Measurements from ENCODE around the gene SLC10A7. TPM values are rescaled to one million over a fixed set of nuclear protein-coding genes. Genes with fewer than 3 reads are reported as not detected.

The SLC10A7 gene
- total RNA-seq, 1 donor from 2014 or later: 12.7 TPM

DNA sequence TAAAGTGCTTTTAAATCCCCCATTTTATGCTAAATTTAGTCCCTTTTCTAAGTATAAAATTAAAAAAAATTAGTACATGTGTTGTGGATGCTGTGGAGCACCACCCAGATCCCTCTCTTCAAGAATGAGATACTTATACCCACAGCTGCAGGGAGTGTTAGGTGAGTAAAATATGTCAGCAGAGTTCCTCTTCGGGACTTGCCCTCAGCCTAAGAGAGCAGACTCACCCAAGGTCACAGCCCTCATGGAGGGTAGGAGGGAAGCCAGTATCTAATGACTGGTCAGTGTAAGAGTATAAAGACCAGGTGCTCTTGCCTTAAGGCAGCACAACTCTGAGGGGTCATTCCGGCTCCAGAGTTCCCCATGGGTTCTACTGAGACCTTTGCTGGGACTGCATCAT lies 218.9 kb downstream of the SLC10A7 start:
- ATAC-seq: no peak

DNA sequence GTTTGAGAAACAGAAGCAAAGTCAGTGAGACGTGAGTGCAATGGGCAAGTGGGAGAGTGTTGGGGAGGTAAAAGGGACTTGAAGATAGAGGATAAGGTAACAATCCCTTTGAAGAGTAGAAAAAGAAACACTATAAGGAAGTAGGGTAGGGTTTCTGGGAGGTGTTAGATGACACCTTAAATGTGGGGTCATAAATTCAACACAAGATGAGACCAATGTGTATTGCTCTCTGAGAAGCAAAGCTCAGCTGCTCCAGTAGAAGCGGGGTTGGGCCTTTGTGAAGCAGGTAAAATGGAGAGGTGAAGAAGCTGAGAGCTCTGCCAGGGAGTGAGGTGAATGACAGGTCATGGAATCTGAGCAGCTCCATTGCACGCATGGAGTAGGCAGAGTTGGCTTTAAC lies 222.1 kb downstream of the SLC10A7 start:
- ATAC-seq: no peak

DNA sequence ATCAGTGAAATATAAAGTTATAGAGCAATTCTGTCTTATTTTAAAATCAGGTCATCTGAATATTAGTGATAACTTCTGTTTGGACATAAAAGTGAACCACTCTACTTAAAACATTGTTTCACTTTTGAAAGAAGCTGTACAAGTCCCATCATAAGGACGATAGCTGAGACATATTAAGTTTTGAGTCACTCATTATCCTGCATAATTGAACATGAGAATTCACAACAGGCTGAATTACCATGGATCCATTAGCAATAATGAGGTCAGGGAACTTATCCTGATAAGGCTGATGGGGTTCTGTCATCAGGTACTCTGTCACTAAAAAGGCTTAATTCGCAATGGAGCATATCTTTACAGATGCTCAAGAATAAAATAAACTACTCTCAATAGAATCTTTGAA lies 227.0 kb downstream of the SLC10A7 start:
- ATAC-seq: no peak

DNA sequence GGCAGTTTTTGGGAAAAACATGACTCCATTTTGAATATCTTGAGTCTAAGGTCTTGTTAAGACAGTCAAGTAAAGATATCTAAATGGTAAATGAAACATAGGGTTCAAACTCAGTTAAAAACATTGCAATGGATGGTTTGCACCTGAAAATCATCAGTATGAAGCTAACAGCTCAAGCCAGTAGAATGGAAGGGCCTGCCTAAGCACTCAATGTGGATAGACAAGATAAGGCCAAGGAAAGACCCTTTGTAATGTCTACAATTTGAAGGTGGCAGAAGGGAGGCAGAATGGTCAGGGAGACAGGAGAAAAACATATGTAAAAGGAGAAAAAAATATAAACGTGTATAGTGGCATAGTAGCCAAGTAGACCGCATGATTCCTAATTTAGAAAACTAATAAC lies 229.2 kb downstream of the SLC10A7 start:
- ATAC-seq: no peak

DNA sequence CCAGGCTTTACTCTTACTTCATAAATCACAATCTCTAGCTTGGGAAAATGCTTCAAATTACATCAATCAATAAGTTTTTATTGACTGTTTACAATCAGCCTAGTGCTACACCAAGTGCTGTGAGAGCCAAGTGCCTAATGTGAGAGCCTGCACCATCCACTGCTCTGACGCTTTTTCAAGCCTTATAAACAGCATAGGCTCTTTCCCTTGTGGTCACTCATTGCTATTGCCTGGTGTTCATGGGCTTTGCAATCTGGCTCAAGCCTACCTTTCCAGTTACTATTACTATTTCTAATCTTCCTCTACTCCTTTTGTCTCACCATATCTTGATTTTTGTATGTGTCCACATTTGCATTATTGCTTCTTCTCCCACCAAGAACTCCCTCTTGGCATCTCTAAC lies 230.4 kb downstream of the SLC10A7 start:
- no peak for ATAC-seq

DNA sequence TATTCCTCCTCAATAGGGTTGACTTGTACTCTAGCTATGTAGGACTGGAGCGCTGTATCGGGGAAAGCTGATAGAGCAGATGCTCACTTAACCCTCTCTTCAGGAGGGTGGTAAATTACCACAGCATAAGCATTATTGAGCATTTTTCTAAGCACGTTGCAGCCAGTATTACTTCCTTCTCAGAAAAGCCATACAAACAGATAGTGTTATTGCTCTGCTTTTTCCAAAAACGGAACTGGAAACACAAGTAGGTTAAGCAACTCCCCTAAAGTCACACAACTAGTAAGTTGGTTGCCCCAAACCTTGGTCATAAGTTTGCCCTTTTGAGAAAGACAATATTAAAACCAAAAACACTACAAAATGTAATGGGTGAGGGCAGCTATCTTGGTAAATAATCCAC lies 233.5 kb downstream of the SLC10A7 start:
- ATAC-seq: no peak

DNA sequence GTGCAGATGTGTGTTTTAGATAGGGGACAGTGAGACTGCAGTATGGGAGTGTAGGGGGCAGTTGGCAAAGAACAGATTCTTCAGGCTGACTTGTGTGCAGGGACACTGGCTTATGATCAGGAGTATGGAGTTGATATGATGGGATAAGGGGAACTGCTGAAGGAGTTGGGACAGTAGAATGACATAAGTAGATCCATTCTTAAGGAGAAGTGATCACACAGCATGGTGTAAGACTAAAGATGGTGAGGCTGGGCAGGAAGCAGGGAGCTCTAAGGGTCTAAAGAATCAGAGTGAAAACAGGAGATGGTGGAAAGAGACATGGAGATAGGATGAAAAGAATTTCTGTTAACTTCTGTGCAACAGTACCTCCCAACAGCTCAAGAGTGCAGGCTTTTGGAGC lies 236.7 kb downstream of the SLC10A7 start:
- no peak for ATAC-seq

DNA sequence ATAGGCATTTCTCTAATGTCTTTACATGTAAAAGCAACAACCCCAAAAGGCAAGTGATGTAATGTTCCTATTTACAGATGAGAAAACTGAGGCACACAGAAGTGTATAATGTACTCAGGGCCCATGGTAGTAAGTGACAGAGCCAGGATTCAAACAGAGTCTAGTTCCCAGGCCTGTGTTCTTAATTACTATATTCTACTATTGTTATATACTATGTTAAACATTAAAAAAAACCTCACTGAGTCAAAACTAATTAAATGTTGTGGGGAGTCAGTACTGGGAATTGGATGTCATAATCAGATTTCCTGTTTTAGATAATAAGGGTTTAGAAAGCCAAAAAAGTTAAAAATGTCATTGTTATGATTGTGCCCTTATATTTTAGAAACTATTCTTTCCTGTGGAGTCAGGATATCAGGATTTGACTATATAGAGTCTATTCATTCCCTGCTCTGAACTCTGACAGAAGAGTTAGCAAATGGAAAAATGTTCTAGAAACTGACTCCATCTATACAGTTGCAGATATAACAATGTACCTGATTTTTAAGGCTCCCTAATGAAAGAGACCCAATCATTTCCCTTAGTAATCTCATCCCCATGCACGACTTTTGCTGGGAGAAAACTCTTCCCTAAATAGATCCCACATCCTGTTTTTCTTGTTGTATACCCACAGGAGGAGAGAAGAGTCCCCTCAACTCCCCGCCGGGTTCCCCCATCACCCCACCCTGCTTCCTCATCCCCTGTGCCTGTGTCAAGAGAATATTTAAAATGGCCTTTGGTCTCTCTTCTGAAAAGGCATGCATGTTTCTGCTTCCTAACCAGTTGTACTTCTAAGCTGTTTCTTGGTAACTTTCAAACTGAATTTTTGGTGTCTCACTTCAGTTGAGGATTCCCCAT lies 237.7 kb downstream of the SLC10A7 start:
- no peak for ATAC-seq

DNA sequence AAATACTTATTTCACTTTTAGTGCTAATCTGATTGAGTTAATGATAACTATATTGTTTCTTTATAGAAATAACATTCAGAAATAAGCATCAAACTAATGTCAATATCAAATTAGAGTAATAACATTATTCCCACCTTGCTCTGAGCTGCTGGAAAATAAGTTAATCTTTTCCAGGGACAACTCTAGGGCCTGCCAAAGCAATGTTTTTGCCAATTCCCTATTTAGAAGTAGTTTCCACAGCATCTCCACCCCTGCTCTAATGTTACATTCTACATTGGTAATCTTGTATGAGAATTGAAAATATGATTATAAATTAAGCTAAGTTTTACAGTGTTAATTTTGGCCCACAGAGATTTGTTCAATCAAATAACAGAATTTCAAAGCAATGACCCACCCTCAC lies 239.1 kb downstream of the SLC10A7 start:
- no peak for ATAC-seq

DNA sequence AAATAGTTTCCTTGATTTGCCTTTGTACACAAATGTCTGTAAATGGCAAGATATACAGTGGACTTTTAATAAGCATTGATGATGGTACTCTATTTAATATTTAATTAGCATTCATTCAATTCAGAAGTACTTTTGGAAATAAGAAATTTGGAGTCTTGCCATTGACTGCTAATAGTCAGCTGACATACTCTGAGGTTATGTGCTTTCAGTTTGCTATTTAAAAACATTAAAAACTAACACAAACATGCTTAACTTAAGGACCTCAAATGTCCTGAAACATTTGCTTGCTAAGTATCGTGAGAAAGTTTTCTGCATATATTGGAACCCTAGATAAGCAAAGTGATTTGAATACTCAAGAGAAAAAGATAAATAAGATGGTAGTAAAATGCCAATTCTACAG lies 242.8 kb downstream of the SLC10A7 start:
- no peak for ATAC-seq

DNA sequence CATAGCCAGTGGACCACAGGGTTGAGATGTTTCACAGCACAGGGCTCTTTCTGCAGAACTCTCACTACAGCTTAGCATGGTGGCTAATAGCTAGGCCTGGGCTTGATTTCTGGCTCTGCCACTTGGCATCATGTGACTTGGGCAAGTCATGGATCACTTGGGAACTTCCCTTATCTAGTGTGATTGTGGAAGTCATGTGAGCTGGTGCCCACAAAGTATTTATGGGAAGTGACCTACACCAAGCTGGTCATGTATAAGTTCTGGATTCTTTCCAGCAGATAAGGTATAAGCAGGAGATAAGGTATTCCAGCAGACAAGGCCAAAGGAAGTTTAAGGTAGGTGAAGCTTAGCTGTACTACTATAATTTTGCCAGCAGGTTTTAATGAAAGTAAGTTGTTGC lies 246.4 kb downstream of the SLC10A7 start:
- ATAC-seq: no peak

DNA sequence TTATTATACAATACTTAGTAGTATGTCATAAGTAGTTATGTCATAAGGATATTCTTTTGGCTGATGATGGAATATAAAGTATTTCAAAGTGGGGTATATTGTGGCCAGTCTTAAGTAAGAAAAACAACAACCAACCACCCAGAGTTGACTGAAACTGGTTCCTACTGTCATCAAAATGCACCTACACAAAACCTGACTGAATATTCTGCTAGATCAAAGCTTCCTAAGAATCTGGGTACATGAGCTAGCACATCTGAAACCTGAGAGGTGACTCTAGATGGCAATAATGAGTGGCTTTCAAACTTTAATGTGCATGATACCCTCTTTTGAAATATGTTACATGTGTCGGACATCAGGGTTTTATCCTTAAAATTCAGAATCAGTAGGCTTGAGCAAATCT lies 247.0 kb downstream of the SLC10A7 start:
- no peak for ATAC-seq

DNA sequence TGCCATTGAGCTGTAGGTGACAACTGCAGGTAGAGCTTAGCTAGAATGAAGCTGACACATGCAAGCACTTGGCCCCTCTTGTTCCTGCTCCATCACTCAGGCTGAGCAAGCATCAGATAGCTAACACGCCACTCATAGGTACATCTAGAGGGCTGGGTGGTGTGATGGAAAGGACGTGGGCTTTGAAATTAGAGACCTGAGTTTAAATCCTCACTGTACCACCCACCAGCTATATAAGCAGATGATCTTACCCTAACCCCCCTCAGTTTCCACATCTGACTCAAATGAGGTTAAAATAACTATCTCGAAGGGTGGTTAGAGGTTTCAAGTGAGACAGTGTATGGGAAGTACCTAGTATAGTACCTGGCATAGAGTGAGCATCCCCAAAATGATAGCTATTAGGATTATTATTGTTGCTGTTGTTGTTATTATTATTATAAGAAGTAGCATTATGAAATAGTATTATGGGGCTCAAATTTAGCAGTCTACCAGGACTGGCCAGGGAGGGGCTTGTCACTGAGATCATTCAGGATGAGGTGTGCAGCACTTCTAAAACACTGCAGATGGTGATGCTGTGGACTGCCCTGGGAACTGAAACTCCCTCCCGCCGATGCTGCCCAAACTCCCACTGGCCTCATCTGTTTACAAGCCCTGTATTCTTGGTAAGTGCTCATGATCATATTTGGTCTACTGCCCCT lies 248.4 kb downstream of the SLC10A7 start:
- no peak for ATAC-seq

DNA sequence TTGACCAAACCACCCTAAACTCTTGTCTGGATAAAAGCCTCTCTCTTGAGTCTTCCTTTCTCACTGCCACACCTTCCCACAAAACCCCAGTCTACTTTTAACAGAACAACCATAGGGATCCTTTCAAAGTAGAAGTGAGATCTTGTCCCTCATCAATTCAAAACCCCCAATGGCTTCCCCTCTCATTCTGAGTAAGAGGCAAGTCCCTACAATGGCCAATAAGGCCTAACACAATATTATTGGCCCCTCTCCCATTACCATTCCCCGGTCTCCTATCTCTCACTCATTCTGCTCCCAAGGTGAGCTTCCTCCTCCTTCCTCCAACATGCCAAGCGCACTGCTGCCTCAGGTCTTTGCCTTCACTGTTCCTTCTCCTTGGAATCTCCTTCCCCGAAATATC lies 250.3 kb downstream of the SLC10A7 start:
- ATAC-seq: no peak

DNA sequence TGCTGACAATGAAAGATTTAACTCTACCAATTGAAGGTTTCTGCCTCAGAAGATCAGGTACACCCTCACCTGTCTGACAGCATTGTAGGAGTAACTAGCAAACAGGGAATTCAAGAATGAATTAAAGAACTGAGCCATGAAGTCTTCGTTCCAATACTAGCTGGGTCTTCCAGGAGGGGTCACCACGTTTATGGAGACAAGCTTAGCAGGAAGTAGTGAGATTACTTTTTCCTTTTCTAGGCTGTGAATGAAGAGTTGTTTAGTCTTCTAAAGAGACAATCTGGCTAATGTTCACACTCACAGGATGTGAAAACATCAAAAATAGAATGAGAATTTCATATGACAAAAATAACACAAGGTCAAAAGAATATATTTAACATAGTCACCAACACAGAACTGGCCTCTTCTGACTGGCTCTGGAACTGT lies 252.5 kb downstream of the SLC10A7 start:
- ATAC-seq: no peak

DNA sequence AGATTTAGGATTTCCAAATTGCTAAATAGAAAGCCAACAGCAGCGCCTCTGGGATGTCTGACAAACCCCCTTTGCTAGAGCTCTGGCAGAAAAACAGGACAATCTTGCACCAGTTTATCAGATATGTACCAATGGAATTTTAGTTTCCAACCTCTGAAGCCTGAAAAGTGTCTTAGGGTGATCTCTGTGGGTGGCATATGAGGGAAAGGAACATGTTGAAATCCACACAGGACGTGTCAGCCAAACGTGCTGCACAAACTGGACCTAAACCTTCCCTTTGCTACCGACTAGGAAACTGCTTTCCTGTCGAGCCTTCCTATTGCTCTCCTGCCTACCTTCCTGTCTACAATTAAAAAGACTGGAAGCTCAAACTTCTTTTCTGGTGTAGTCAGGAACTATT lies 253.9 kb downstream of the SLC10A7 start:
- ATAC-seq: no peak

DNA sequence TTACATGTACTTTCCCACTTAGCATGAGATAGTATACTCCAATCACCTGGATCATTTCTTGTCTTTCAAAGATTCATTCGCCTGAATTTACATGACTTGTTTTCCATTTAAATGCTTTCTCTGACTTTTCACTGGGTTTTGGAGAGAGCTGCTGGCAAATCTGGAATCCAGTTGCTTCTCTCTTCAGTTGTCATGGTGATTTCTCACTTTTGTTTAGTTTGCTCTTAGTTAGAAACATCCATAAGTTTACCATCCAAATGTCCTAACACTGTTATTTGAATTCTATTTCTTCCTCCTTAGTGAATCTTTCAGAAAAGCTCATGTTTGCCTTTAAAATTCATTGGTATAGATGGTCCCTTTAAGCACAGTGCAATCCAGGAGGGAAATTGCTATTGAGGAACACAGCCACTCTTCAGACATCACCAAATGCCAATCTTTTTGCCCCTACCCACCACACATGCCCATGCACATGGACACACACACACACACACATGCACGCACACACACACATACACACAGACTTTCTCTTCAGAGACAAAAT lies 255.7 kb downstream of the SLC10A7 start:
- no peak for ATAC-seq

DNA sequence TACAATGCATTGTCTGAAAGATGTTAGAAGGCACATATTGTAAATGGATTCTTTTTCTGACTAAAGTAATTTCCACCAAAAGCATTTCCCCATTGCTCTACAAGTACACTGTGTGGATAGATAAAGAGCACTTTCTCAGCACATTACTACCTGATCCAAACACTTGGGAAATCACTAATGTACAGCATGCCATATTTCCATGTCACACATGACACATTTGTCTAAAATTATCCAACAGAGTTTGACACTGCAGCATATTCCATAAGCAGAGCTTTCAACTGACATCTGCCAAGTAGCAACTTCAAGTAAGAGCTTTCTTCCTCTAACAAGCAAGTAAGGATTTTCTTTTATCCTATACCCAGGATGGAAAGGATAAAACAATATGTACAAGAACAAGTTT lies 257.9 kb downstream of the SLC10A7 start:
- no peak for ATAC-seq

DNA sequence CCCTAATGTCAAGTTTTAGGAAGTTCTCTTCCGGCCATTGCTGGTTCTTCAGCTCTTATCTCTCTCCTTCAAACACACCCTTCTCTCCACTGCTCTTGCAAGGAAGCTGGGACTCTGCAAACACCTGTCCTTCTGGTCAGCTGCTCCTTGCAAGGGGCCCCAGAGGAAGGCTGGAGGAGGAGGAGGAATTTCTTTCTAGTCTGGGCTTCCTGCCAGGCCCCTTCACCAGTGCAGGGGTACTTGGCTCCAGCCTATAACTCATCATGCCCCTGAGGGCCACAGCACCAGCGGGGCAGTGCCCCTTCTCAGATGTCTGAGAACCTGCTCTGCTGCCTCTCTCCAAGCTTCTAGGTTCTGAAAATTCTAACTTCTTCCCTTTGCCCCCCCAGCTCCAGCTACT lies 260.7 kb downstream of the SLC10A7 start:
- ATAC-seq: no peak

DNA sequence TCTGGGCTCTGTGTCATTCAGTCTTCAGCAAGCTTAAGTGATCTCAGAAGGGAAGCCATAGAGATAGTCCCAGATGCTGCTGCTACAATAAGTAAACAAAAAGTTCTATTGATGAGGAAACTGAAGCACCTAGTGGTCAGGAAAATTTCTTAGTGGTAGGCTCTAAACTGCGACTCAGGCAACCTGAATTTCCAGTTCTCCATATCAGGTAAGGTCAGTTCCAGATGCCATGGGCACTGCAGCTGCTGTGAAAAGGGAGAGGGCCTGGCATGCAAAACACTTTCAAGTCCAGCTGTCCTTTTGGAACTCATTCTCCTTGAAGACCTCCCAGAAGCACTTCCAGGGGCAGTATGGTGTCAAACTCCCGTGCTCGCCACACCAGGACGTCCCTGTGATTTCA lies 261.2 kb downstream of the SLC10A7 start:
- peak; percentile 32 for ATAC-seq

DNA sequence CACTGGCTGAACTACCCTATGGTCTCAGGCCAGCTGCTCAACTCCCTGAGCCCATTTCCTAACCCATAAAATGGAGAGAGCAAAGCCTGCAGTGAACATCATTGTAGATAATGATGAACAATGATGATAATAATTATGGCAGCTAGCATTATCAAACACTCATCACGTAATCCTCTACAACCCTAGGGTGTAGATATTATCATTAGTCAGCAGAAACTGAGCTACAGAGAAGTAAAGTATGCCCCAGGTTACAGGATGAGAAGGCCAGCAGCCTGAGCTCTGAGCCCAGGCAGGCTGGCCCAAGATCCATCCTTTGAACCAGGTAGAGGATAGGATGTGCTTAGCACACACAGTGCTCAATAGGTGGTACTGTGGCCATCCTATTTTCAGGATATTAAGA lies 264.2 kb downstream of the SLC10A7 start:
- no peak for ATAC-seq

DNA sequence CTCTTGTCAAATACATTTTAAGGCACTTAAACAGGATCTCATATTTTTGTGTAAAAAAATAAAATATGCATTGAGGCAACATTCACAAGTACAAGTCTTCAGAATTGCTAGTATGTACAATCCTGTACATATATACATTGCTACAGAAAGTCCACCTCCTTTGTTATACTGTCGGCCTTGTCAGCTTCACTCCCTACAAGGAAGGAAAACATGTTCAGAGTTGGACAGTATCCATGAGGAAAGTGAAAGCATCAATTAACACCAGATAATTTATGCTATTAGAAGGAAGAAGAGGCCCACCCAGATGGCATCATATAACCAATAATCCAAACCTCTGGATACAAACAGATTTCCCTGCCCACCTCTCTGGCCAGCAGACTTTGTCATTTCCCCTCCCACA lies 265.4 kb downstream of the SLC10A7 start:
- no peak for ATAC-seq

DNA sequence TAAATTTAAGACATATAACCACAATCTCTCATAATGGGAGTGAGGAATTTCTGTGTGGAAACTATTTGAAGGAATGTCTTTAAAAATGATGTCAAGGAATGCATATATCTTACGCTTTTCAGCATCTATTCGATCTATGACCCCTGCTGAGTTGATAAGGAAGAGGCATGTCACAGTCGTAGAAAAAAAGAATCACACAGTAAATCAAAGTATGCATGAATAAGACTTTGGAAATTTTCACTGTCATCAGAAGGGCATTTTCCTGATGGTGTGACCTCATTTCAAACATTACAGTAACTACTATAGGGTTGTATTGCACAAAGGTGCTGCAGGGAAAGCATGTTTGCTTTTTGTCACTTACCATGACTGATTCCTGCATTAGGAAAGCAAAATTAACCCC lies 265.9 kb downstream of the SLC10A7 start:
- ATAC-seq: no peak

DNA sequence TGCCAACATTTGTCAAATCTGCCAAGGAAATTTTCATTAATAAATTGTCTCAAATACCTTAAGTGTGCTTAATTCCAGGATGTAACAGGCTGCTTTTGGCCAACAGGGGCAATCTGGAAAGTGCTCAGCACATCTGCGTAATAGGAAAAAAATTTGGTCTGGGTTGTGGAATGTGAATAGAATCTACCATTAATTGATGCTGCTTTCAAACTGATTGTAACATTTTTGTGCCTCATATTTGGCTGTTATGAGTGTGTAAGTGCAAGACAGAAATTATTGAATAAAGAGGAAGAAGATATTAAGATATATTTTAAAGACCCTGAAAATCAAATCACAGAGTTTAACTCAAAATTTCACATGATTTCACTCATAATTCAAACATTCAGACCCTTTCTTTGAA lies 266.3 kb downstream of the SLC10A7 start:
- ATAC-seq: no peak
